GM12873 (cell line): ENCODE results near the gene CTSG.

Experiments
- CTCF ChIP-seq: IDR thresholded peaks from 2 replicates; pipeline ENCODE4 v1.5.1; 2012; ENCODE audit warnings: low read depth, mild to moderate bottlenecking, moderate library complexity, low read length, control low read depth; ENCODE audit not compliant: insufficient read depth; ENCODE audit errors: missing control alignments

Gene CTSG

GRCh38 chr14:24566318-24566717, 9.7 kb downstream of the CTSG start:
- no peak for TF ChIP-seq CTCF

- no peak for TF ChIP-seq CTCF
Measured at GRCh38 chr14:24565766-24566165, 10.3 kb downstream of the CTSG start.

GRCh38 chr14:24563505-24563904, 12.5 kb downstream of the CTSG start:
- TF ChIP-seq CTCF: no peak

GRCh38 chr14:24556756-24557155, 19.3 kb downstream of the CTSG start:
- no peak for TF ChIP-seq CTCF

GRCh38 chr14:24542346-24542936, 33.6 kb downstream of the CTSG start:
- TF ChIP-seq CTCF: no peak

GRCh38 chr14:24535737-24536136, 40.3 kb downstream of the CTSG start:
- TF ChIP-seq CTCF: no peak

GRCh38 chr14:24534286-24534685, 41.8 kb downstream of the CTSG start:
- TF ChIP-seq CTCF: no peak
